ENCODE data around the gene B3GALT6. TPM values are rescaled to one million over a fixed set of nuclear protein-coding genes. Genes with fewer than 3 reads are reported as not detected.
A peak's percentile ranks its signal among the peaks of the same experiment; 100 is the strongest.

The B3GALT6 gene
- total RNA-seq, 1 experiment from 2014 or later = 20.0 TPM

- TF ChIP-seq ZMAT4 (CRISPR knock-in tag; IDR thresholded peaks at IDR 0.05) = no peak
Observed at GRCh38 chr1:1227386-1227785, 4.7 kb upstream of the B3GALT6 start (continued).

DNA sequence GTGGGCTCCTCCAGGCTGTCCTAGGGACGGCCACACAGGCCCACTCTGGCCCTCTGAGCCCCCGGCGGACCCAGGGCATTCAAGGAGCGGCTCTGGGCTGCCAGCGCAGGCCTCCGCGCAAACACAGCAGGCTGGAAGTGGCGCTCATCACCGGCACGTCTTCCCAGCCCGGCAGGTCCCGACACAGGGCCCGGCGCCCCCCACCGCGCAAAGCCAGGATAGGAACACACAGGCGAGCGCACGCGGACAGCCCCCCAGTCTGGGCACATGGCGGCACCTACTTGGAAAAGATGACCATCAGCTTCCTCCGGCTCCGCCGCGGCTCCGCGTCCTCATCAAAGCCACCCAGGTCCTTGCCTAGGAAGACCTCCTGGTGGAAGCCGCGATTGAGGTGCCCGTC is 3.9 kb upstream of the B3GALT6 start:
- no peaks in the 10 kb centered on the region for H3K9me3 Mint-ChIP-seq
- CTCF ChIA-PET = no interaction called here
- DNase-seq (ENCODE audit: low spot score) (no peak), ATAC-seq (no peak)
- H3K27ac Mint-ChIP-seq = no peak overlapping the region
- no peaks in the 10 kb centered on the region for H3K27me3 Mint-ChIP-seq (ENCODE audit: low read depth)
- TF ChIP-seq, protein P1, sequence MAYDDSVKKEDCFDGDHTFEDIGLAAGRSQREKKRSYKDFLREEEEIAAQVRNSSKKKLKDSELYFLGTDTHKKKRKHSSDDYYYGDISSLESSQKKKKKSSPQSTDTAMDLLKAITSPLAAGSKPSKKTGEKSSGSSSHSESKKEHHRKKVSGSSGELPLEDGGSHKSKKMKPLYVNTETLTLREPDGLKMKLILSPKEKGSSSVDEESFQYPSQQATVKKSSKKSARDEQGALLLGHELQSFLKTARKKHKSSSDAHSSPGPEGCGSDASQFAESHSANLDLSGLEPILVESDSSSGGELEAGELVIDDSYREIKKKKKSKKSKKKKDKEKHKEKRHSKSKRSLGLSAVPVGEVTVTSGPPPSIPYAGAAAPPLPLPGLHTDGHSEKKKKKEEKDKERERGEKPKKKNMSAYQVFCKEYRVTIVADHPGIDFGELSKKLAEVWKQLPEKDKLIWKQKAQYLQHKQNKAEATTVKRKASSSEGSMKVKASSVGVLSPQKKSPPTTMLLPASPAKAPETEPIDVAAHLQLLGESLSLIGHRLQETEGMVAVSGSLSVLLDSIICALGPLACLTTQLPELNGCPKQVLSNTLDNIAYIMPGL (CRISPR knock-in tag; IDR thresholded peaks at IDR 0.05) = no peak
- no peak for TF ChIP-seq ZNF512 (CRISPR knock-in tag; IDR thresholded peaks at IDR 0.05; ENCODE audit: borderline replicate concordance)
- peaks cover 7% of the 10 kb centered on the region for H3K4me1 Mint-ChIP-seq
- POLR2A ChIA-PET = no interaction called here
- no peak overlapping the region for H3K4me3 Mint-ChIP-seq
- H3K36me3 Mint-ChIP-seq = peaks cover 15% of the 10 kb centered on the region

GRCh38 chr1:1228596-1229321 is 3.3 kb upstream of the B3GALT6 start:
- H3K4me1 Mint-ChIP-seq = peaks cover 10% of the 10 kb centered on the region
- H3K27me3 Mint-ChIP-seq (ENCODE audit: low read depth) = no peaks in the 10 kb centered on the region
- H3K9me3 Mint-ChIP-seq = peaks cover 3% of the 10 kb centered on the region; the same call in 1 of the 2 replicates
- H3K27ac Mint-ChIP-seq = no peak overlapping the region
- no peak overlapping the region for H3K4me3 Mint-ChIP-seq
- ChIA-PET CTCF (interaction anchor here (1.5 kb wide), 1 partner anchor 106 kb away, joined by 3 read pairs; no protein-coding TSS in a partner anchor), POLR2A (no interaction called here)
- no peak for ATAC-seq
- peaks cover 16% of the 10 kb centered on the region for H3K36me3 Mint-ChIP-seq
- TF ChIP-seq ESRRA (CRISPR knock-in tag; IDR thresholded peaks at IDR 0.05; ENCODE audit: borderline replicate concordance) (no peak), TCF7 (CRISPR knock-in tag; IDR thresholded peaks at IDR 0.05; ENCODE audit: low read depth) (no peak), OVOL2 (CRISPR knock-in tag; IDR thresholded peaks at IDR 0.05; ENCODE audit: borderline replicate concordance) (no peak), CBFB (CRISPR knock-in tag; IDR thresholded peaks at IDR 0.05; ENCODE audit: low read depth) (no peak), SMAD4 (CRISPR knock-in tag; IDR thresholded peaks at IDR 0.05) (no peak)
- DNase-seq (ENCODE audit: low spot score) = no peak

DNA sequence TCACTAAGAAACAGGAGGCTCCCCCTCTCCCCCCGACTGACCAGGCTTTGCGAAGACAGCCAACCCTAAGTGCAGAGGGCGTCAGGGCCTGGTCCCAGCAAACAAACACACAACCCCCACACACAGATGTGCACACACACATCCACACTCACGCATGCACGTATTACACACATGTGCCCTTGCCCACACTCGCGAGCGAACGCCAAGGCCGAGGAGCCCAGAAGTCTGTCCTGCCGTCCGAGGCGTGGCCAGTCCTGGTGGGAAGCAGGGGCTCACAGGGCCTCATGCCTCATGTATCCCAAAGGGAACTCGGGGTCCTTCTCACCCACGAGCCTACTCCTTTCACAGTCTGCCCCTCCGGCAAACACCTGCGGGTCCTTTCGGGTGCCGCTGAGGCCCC is 2.3 kb upstream of the B3GALT6 start:
- Mint-ChIP-seq H3K27me3 (ENCODE audit: low read depth) (no peaks in the 10 kb centered on the region), H3K4me3 (peak overlapping the region; percentile 12; the same call in 1 of the 2 replicates), H3K36me3 (peaks cover 15% of the 10 kb centered on the region), H3K9me3 (peaks cover 3% of the 10 kb centered on the region; the same call in 1 of the 2 replicates), H3K4me1 (peaks cover 10% of the 10 kb centered on the region), H3K27ac (peak overlapping the region; percentile 57; the same call in 1 of the 2 replicates)
- TF ChIP-seq ATF3 (CRISPR knock-in tag; conservative IDR thresholded peaks at IDR 0.05) (no peak), USF1 (CRISPR knock-in tag; IDR thresholded peaks at IDR 0.05) (no peak), MYBL2 (CRISPR knock-in tag; IDR thresholded peaks at IDR 0.05) (no peak), ESRRA (CRISPR knock-in tag; IDR thresholded peaks at IDR 0.05; ENCODE audit: borderline replicate concordance) (no peak), PRDM15 (CRISPR knock-in tag; IDR thresholded peaks at IDR 0.05) (no peak)
- TF ChIP-seq, protein P2, sequence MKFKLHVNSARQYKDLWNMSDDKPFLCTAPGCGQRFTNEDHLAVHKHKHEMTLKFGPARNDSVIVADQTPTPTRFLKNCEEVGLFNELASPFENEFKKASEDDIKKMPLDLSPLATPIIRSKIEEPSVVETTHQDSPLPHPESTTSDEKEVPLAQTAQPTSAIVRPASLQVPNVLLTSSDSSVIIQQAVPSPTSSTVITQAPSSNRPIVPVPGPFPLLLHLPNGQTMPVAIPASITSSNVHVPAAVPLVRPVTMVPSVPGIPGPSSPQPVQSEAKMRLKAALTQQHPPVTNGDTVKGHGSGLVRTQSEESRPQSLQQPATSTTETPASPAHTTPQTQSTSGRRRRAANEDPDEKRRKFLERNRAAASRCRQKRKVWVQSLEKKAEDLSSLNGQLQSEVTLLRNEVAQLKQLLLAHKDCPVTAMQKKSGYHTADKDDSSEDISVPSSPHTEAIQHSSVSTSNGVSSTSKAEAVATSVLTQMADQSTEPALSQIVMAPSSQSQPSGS (CRISPR knock-in tag; IDR thresholded peaks at IDR 0.05; ENCODE audit: borderline replicate concordance, low read depth) = no peak
- ChIA-PET POLR2A (no interaction called here), CTCF (interaction anchor here (1.5 kb wide), 1 partner anchor 107 kb away, joined by 3 read pairs; no protein-coding TSS in a partner anchor)
- ATAC-seq (no peak), DNase-seq (ENCODE audit: low spot score) (no peak)

Measured in WTC11 (cell line).